ENCODE measurements around the gene TMEM270.
A peak's percentile ranks its signal among the peaks of the same experiment; 100 is the strongest.
"Not testable (repeated sequence)": the region's sequence is repeated elsewhere in the genome, so short reads cannot be mapped to it uniquely, and the experiment has no call there.

Gene TMEM270

DNA sequence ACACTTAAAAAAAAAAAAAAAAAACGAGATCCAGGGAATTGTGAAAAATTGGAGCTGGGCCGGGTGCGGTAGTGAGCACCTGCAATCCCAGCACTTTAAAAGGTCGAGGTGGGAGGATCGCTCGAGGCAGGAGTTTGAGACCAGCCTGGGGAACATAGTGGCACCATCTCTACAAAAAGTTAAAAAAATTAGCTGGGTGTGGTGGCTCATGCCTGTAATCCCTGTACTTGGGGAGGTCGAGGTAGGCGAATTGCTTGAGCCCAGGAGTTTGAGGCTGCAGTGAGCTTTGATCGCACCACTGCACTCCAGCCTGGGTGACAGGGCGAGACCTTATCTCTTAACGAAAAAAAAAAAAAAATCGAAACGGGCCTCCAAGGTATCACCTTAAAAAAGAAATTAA, 28.2 kb upstream of the TMEM270 start:
- no peak overlapping the region for H2BK120ac ChIP-seq (ENCODE audit: low read depth, low read length)
- no peak overlapping the region for H3K4me3 ChIP-seq (ENCODE audit: low read length in 2 of 2)
- no peak overlapping the region for H3K27ac ChIP-seq (replicated peaks; ENCODE audit: low read length)

DNA sequence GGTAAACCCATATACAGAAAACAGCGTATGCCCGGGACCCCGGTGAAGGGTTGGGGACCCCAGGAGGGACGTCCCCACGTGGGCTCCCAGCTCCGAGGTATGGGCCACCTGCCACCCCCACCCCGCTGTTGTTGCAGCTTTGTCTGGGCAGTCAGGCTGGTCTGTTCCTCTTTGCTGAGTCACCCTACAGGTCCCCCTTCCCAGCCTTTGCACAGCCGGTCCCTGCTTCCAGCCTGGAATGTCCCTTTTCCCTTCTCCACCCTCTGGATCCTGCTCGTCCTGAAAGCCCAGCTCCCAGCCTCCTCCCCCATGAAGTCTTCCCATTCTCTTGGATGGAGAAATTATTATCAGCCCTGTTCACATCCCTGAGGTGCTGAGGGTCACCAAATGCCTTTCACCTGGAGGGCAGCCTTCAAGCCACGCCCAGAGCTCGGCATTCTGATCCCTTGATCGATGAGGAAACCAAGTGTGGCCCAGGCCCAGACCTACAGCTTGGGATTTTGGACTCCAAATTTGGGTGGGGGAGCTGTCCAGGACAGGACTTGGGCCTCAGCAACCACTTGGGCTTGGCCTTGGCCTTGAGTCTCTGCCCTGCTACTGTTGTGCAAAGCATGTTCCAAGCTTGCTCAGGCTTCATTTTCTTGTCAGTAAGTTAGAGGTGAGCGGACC, 27.6 kb upstream of the TMEM270 start:
- Histone ChIP-seq H4K8ac (ENCODE audit: low read depth, low read length) (no peak overlapping the region), H3K4me2 (ENCODE audit: insufficient read depth, low read length, poor library complexity, severe bottlenecking) (no peak overlapping the region), H2BK15ac (ENCODE audit: low read length) (no peak overlapping the region), H3K9me3 (replicated peaks in 1 of 2; ENCODE audit: control insufficient read depth in 2 of 2, insufficient read depth in 1 of 2, low read depth in 1 of 2, low read length in 2 of 2) (peaks cover 0 to 5% of the 10 kb centered on the region in 2 donors), H2BK5ac (ENCODE audit: low read length) (no peak overlapping the region), H2AK5ac (ENCODE audit: low read depth, low read length) (no peak overlapping the region), H3K4me1 (ENCODE audit: control insufficient read depth in 2 of 2, insufficient read depth in 1 of 2, low read depth in 1 of 2, low read length in 2 of 2) (peaks cover 0 to 29% of the 10 kb centered on the region in 2 donors), H2BK12ac (ENCODE audit: low read length) (no peak overlapping the region), H3K4ac (ENCODE audit: low read length) (no peak overlapping the region), H3K36me3 (replicated peaks in 1 of 2; ENCODE audit: control insufficient read depth in 2 of 2, insufficient read depth in 2 of 2, low read length in 2 of 2) (no peaks in the 10 kb centered on the region), H2AFZ (ENCODE audit: low read length) (no peak overlapping the region), H3K27ac (replicated peaks; ENCODE audit: low read length) (no peak overlapping the region), H3K23ac (ENCODE audit: low read depth, low read length, poor library complexity) (no peak overlapping the region), H3K18ac (ENCODE audit: low read length) (no peak overlapping the region), H3K4me3 (ENCODE audit: low read length in 2 of 2) (no peak overlapping the region), H3K14ac (ENCODE audit: low read length) (no peak overlapping the region), H3K27me3 (ENCODE audit: control insufficient read depth in 3 of 3, insufficient read depth in 3 of 3, low read depth in 1 of 3, low read length in 3 of 3) (peaks cover 0 to 10% (median 0%) of the 10 kb centered on the region in 3 experiments), H4K91ac (ENCODE audit: low read depth, low read length, poor library complexity) (no peak overlapping the region), H3K9ac (ENCODE audit: low read depth, low read length, poor library complexity) (no peak overlapping the region), H3K79me1 (ENCODE audit: low read depth, low read length) (no peaks in the 10 kb centered on the region), H2BK120ac (ENCODE audit: low read depth, low read length) (no peak overlapping the region)
- no CpG with 5 or more reads among the region's 13 CpGs for WGBS, 2 donors (ENCODE audit: extremely low coverage in 2 of 2, insufficient read length in 2 of 2, insufficient replicate concordance in 1 of 2)
- no peak for DNase-seq (ENCODE audit: low spot score)

More for the DNA sequence above, 28.2 kb upstream of the TMEM270 start:
- H3K79me1 ChIP-seq (ENCODE audit: low read depth, low read length), result no peaks in the 10 kb centered on the region
- no peak for DNase-seq (ENCODE audit: low spot score)
- no peak overlapping the region for H3K9ac ChIP-seq (ENCODE audit: low read depth, low read length, poor library complexity)
- H3K23ac ChIP-seq (ENCODE audit: low read depth, low read length, poor library complexity), result no peak overlapping the region
- H3K9me3 ChIP-seq (replicated peaks in 1 of 2; ENCODE audit: control insufficient read depth in 2 of 2, insufficient read depth in 1 of 2, low read depth in 1 of 2, low read length in 2 of 2), result peaks cover 0 to 5% of the 10 kb centered on the region in 2 donors
- no peak overlapping the region for H4K91ac ChIP-seq (ENCODE audit: low read depth, low read length, poor library complexity)
- H2AK5ac ChIP-seq (ENCODE audit: low read depth, low read length), result no peak overlapping the region
- H3K14ac ChIP-seq (ENCODE audit: low read length), result no peak overlapping the region
- no CpG with 5 or more reads among the region's 13 CpGs for WGBS, 2 donors (ENCODE audit: extremely low coverage in 2 of 2, insufficient read length in 2 of 2, insufficient replicate concordance in 1 of 2)
- peaks cover 0 to 10% (median under 1%) of the 10 kb centered on the region in 3 experiments for H3K27me3 ChIP-seq (ENCODE audit: control insufficient read depth in 3 of 3, insufficient read depth in 3 of 3, low read depth in 1 of 3, low read length in 3 of 3)
- no peak overlapping the region for H3K18ac ChIP-seq (ENCODE audit: low read length)
- peaks cover under 1 to 30% of the 10 kb centered on the region in 2 donors for H3K4me1 ChIP-seq (ENCODE audit: control insufficient read depth in 2 of 2, insufficient read depth in 1 of 2, low read depth in 1 of 2, low read length in 2 of 2)
- H2AFZ ChIP-seq (ENCODE audit: low read length), result no peak overlapping the region
- no peak overlapping the region for H2BK5ac ChIP-seq (ENCODE audit: low read length)
- no peak overlapping the region for H3K4ac ChIP-seq (ENCODE audit: low read length)
- no peak overlapping the region for H2BK15ac ChIP-seq (ENCODE audit: low read length)
- H3K4me2 ChIP-seq (ENCODE audit: insufficient read depth, low read length, poor library complexity, severe bottlenecking), result no peak overlapping the region
- H4K8ac ChIP-seq (ENCODE audit: low read depth, low read length), result no peak overlapping the region
- H3K36me3 ChIP-seq (replicated peaks in 1 of 2; ENCODE audit: control insufficient read depth in 2 of 2, insufficient read depth in 2 of 2, low read length in 2 of 2), result no peaks in the 10 kb centered on the region
- H2BK12ac ChIP-seq (ENCODE audit: low read length), result no peak overlapping the region

- peak overlapping the region; percentile 75 for H2AK5ac ChIP-seq (ENCODE audit: low read depth, low read length)
- WGBS, 2 donors (ENCODE audit: extremely low coverage in 2 of 2, insufficient read length in 2 of 2, insufficient replicate concordance in 1 of 2), result no CpG with 5 or more reads among the region's 11 CpGs
- no peak for DNase-seq (ENCODE audit: low spot score)
- peak overlapping the region; percentile 86 for H4K8ac ChIP-seq (ENCODE audit: low read depth, low read length)
- H4K91ac ChIP-seq (ENCODE audit: low read depth, low read length, poor library complexity), result no peak overlapping the region
- H2BK120ac ChIP-seq (ENCODE audit: low read depth, low read length), result no peak overlapping the region
- H3K4me2 ChIP-seq (ENCODE audit: insufficient read depth, low read length, poor library complexity, severe bottlenecking), result no peak overlapping the region
- no peaks in the 10 kb centered on the region for H3K36me3 ChIP-seq (replicated peaks in 1 of 2; ENCODE audit: control insufficient read depth in 2 of 2, insufficient read depth in 2 of 2, low read length in 2 of 2)
- H3K14ac ChIP-seq (ENCODE audit: low read length), result no peak overlapping the region
- no peak overlapping the region for H3K4me3 ChIP-seq (ENCODE audit: low read length in 2 of 2)
- H3K79me1 ChIP-seq (ENCODE audit: low read depth, low read length), result no peaks in the 10 kb centered on the region
- H2BK15ac ChIP-seq (ENCODE audit: low read length), result no peak overlapping the region
- no peak overlapping the region for H2BK5ac ChIP-seq (ENCODE audit: low read length)
- H3K18ac ChIP-seq (ENCODE audit: low read length), result peak overlapping the region; percentile 76
- H3K27ac ChIP-seq (replicated peaks; ENCODE audit: low read length), result no peak overlapping the region
- no peak overlapping the region for H2AFZ ChIP-seq (ENCODE audit: low read length)
- no peak overlapping the region for H3K23ac ChIP-seq (ENCODE audit: low read depth, low read length, poor library complexity)
- no peak overlapping the region for H3K9ac ChIP-seq (ENCODE audit: low read depth, low read length, poor library complexity)
- H3K4me1 ChIP-seq (ENCODE audit: control insufficient read depth in 2 of 2, insufficient read depth in 1 of 2, low read depth in 1 of 2, low read length in 2 of 2), result peaks cover 0 to 28% of the 10 kb centered on the region in 2 donors
- H3K4ac ChIP-seq (ENCODE audit: low read length), result no peak overlapping the region
- H2BK12ac ChIP-seq (ENCODE audit: low read length), result no peak overlapping the region
- H3K27me3 ChIP-seq (ENCODE audit: control insufficient read depth in 3 of 3, insufficient read depth in 3 of 3, low read depth in 1 of 3, low read length in 3 of 3), result peaks cover 0 to 10% (median 0%) of the 10 kb centered on the region in 3 experiments
- peaks cover 0 to 5% of the 10 kb centered on the region in 2 donors for H3K9me3 ChIP-seq (replicated peaks in 1 of 2; ENCODE audit: control insufficient read depth in 2 of 2, insufficient read depth in 1 of 2, low read depth in 1 of 2, low read length in 2 of 2)
Observed at GRCh38 chr7:73834626-73835191, 26.2 kb upstream of the TMEM270 start.

GRCh38 chr7:73837167-73837566, 23.8 kb upstream of the TMEM270 start:
- not testable (repeated sequence) for H3K4me1 ChIP-seq (ENCODE audit: control insufficient read depth in 2 of 2, insufficient read depth in 1 of 2, low read depth in 1 of 2, low read length in 2 of 2); H3K18ac ChIP-seq (ENCODE audit: low read length); DNase-seq (ENCODE audit: low spot score); H3K79me1 ChIP-seq (ENCODE audit: low read depth, low read length); H3K4ac ChIP-seq (ENCODE audit: low read length); H4K91ac ChIP-seq (ENCODE audit: low read depth, low read length, poor library complexity); H3K14ac ChIP-seq (ENCODE audit: low read length); H2AK5ac ChIP-seq (ENCODE audit: low read depth, low read length); H2BK15ac ChIP-seq (ENCODE audit: low read length); H4K8ac ChIP-seq (ENCODE audit: low read depth, low read length); H2BK120ac ChIP-seq (ENCODE audit: low read depth, low read length); H3K4me3 ChIP-seq (ENCODE audit: low read length in 2 of 2); H3K23ac ChIP-seq (ENCODE audit: low read depth, low read length, poor library complexity); H3K9ac ChIP-seq (ENCODE audit: low read depth, low read length, poor library complexity); H3K27ac ChIP-seq (replicated peaks; ENCODE audit: low read length); H2BK5ac ChIP-seq (ENCODE audit: low read length); H3K4me2 ChIP-seq (ENCODE audit: insufficient read depth, low read length, poor library complexity, severe bottlenecking); H3K27me3 ChIP-seq (ENCODE audit: control insufficient read depth in 3 of 3, insufficient read depth in 3 of 3, low read depth in 1 of 3, low read length in 3 of 3); H2BK12ac ChIP-seq (ENCODE audit: low read length); H3K9me3 ChIP-seq (replicated peaks in 1 of 2; ENCODE audit: control insufficient read depth in 2 of 2, insufficient read depth in 1 of 2, low read depth in 1 of 2, low read length in 2 of 2); H2AFZ ChIP-seq (ENCODE audit: low read length); H3K36me3 ChIP-seq (replicated peaks in 1 of 2; ENCODE audit: control insufficient read depth in 2 of 2, insufficient read depth in 2 of 2, low read length in 2 of 2)
